ENCODE data around the gene TEKT5.
"Not testable (repeated sequence)": the region's sequence is repeated elsewhere in the genome, so short reads cannot be mapped to it uniquely, and the experiment has no call there.

The TEKT5 gene

DNA sequence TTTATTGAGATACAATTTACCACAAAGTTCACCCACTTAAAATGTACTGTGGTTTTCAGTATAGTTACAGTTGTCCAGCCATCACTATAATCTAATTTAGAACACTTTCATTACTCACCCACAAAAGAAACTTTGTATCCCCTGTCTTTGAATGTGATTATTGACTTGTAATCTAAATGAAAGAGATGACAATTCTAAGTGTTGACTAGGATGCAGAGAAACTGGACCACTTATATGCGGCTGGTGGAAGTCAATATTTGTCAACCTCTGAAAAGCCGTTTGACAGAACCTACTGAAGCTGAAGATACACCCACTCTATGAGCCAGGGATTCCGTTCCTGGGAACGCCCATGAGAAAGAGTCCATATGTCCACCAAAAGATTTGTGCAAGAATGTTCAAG lies 36.8 kb downstream of the TEKT5 start:
- no peak for DNase-seq

DNA sequence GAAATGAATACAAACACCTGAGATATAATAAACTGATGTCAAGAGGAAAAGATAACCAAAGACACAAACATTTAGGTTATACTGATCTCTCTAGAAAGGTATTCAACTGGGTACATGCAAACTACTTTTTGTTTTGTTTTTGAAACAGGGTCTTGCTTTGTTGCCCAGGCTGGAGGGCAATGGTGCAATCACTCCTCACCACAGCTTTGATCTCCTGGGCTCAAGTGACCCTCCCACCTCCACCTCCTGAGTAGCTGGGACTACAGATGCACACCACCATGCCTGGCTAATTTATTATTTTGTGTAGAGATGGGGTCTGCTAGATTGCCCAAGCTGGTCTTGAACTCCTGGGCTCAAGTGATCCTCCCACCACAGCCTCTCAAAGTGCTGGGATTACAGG lies 38.1 kb downstream of the TEKT5 start:
- DNase-seq = no peak

DNA sequence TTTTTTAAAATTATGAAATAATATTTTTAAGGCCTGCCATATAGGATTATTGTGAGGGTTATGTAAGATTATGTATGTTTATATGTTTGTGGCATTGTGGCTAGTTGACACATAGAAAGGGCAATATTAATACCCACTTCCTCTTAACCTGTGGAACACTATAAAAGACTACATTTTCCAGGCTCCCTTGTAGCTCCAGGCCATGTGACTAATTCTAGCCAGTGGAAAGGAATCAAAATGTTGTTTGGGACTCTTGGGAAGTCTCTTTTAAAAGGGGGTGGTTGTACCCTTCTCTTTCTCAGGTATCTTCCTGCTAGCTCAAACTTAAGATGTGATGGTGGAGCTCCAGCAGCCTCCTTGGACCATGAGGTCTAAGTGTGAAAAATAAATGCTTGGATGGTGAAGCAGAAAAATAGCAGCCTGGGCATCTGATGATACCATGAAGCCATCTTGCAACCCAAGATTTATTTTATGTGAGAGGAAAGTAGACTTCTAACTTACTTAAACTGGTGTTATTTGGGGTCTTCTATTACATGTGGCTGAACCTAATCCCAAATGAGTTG lies 39.2 kb downstream of the TEKT5 start:
- DNase-seq = no peak

GRCh38 chr16:10654592-10655414 lies 39.9 kb downstream of the TEKT5 start:
- no peak for DNase-seq

GRCh38 chr16:10652730-10653590 lies 41.8 kb downstream of the TEKT5 start:
- DNase-seq = no peak

- not testable (repeated sequence) for DNase-seq
Observed at GRCh38 chr16:10649098-10649497, 45.6 kb downstream of the TEKT5 start.

- DNase-seq = no peak
Observed at GRCh38 chr16:10647721-10648296, 46.9 kb downstream of the TEKT5 start.

DNA sequence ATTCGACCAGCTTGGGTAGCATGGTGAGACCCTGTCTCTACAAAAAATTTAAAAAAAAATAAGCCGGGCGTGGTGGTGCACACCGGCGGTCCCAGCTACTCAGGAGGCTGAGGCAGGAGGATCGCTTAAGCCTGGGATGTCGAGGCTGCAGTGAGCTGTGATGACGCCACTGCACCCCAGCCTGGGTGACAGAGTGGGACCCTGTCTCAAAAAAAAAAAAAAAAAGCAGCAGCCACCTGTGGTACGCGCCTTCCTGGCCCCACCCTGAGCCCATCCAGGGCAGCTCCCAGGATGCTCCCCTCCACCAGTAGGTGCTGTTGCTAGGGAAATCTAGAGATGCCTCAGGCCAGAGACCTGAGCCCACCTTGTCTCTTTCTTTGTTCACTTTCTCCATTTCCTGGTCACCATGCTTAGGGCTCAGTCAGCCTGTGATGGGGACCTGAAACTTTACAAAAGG lies 47.4 kb downstream of the TEKT5 start:
- no peak for DNase-seq

- no peak for DNase-seq
Observed at GRCh38 chr16:10646581-10647263, 48.0 kb downstream of the TEKT5 start.

- no peak for DNase-seq
Observed at GRCh38 chr16:10646228-10646580, 48.5 kb downstream of the TEKT5 start.

DNA sequence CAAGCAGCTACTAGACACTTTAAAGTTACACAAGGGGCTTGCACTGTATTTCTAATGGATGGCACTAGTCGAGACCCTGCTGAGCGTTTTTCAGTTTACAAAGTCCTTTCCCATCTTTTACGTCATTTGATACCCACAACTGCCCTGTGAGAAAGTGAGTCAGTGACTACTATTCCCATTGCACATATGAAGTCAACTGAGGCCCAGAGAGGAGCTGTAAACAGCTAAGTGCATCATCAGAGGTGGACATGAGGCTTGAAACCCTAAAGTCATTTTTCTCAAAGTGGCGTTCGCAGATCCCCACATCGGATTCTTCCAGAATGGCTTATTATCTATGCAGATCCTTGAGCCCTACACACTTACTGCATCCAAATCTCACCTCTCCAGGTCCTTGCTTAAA lies 50.6 kb downstream of the TEKT5 start:
- DNase-seq = no peak

- DNase-seq = no peak
Observed at GRCh38 chr16:10642964-10643363, 51.8 kb downstream of the TEKT5 start.

DNA sequence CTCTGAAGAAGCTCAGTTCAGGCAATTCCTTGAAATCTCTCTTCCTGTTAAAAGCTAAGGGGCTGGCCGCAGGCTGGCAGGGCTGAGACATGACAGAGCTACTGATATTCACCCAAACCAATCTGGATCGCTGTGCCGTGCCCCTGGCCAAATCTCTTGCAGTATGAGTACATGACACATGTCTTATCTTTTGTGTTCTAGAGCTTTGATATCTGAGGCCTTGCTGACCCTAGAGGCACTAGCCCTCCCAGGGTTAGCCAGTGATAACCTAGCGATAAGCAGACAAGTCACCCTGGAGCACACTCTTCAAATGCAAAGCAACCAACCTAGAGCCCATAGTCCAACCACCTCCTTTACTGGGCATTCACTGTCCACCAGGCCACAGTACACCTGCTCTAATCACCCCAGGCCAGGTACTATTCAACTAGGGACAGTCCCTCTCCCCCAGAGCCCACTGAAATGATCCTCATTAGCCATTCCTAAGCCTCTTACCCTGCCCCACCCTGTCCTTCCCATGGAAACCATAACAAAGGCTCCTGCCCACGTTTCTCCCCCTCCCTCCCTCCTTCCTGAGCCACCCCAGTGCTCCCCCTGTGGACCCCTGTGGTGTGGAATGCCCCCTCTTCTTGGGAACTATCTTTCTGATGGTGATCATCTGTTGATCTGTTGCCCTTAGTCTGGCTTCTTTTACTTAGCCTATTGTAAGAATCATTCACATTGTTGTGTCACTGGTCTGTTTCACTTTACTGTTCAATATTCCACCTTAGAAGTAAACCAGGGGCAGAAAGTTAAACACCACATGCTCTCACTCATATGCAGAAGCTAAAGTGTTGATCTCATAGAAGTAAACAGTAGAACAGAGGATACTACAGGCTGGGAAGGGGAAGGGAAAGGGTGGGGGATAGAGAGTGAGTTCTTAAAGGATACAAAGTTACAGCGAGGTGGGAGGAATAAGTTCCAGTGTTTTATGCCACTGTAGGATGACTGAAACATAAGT lies 52.5 kb downstream of the TEKT5 start:
- no peak for DNase-seq

GRCh38 chr16:10641555-10641952 lies 53.2 kb downstream of the TEKT5 start:
- DNase-seq = no peak

- DNase-seq = no peak
Observed at GRCh38 chr16:10640934-10641333, 53.8 kb downstream of the TEKT5 start.

DNA sequence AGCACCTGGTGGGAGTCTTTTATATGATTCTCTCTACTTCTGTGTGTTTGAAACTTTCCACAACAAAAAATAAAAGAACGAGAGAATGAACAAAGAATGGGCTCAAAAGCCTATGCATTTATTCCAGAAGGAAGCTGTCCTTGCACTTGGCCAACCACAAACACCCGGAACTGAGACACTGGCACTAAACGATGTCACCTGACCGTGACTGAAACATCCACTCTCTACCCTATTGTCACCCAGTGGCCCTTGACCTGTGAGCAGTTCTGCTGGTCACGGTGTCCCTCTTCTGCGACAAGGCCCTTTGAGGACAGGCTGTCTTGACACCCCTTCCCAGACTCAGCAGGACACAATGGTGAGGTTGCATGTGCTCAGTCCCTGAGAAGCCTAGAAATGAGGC lies 56.6 kb downstream of the TEKT5 start:
- DNase-seq = no peak

- DNase-seq = no peak
Observed at GRCh38 chr16:10637337-10638037, 57.2 kb downstream of the TEKT5 start.

DNA sequence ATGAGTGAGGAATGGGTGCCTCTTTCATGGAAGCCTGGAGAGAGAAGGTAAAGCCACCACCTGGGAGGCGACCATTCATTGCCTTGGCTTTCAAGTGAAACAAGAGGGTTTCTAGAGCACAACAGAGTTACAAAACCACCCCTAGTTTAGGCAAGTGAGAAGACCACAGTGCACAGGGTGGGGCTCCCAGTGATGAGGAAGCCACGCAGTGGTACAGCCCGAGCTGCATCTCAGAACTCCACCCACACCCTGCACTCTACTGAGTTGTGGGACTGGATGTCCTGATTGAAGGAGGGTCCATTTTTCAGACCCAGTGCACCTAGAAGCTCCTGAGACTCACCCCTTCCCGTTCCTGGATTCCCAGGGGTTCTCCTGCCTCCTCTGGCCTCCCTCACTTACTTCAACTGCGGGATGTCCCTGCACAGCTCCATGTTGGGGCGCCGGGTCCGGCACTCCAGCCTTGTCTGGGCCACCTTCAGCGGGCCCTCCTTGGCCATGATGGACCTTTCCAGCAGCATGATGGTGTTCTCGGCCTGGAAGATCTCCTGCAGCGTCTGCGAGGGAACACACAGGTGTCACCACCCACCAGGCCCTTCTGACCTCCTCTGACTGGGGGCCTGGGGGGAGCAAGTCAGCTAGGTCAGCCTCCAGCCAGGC lies 59.2 kb downstream of the TEKT5 start:
- DNase-seq = no peak

DNA sequence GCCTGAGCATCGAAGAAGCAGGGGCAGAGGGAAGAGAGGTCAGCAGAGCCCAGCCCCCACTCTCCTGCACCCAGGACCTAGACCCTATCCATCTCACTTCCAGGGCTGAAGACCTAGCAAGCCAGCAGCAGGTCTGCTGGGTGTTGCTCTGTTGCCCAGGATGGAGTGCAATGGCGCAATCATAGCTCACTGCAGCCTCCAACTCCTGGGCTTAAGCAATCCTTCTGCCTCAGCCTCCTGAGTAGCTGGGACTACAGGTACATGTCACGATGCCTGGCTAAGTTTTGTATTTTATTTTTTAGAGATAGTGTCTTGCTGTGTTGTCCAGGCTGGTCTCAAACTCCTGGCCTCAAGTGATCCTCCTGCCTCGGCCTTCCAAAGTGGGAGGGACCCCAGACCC lies 61.3 kb downstream of the TEKT5 start:
- DNase-seq = not testable (repeated sequence)

DNA sequence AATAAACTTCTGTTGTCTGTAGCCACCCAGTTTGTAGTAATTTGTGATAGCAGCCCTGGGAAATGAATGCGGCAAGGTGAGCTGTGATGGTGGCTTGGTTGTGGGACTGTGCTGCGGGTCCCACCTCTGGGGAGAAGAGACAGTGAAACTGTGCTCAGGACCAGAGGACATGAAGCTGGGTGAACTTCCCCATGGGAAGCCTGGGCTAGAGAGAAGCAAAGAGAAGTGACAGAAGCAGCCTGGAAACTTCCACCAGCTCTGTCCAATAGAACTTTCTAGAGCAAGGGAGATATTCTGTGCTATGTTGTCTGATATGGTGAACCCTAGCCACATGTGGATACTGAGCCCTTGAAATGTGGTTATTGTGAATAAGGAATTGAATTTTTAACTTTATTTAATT lies 62.8 kb downstream of the TEKT5 start:
- DNase-seq = no peak
